T-cell (primary cell): ENCODE results near the gene SLC7A7. TPM values are rescaled to one million over a fixed set of nuclear protein-coding genes. Genes with fewer than 3 reads are reported as not detected.
"Not testable (repeated sequence)": the region's sequence is repeated elsewhere in the genome, so short reads cannot be mapped to it uniquely, and the experiment has no call there.

Experiments used
- ATAC-seq, 4 experiments: fragments of 200-7000 bp in 3 of 4; fragments of 150-1000 bp in 1 of 4; cut with Tn5 transposase; replicated peaks in 1 of 4; 1 replicate in 3 of 4; 2 replicates in 1 of 4; pipeline ENCODE4 v1.10.0; 2021; ENCODE audit warnings: moderate library complexity in 3 of 4, mild to moderate bottlenecking in 2 of 4, moderate number of reproducible peaks in 1 of 4
- CTCF ChIA-PET, 2 donors: fragments of 300-600 bp; sonication (Branson Sonifier 250); formaldehyde crosslinking; loops; one replicate each; lab custom pipeline; 2022; ENCODE audit warnings: antibody characterized with exemption in 2 of 2; lab: Charles Lee
- POLR2A ChIA-PET, 2 donors: fragments of 300-600 bp; sonication (Branson Sonifier 250); formaldehyde crosslinking; loops; one replicate each; lab custom pipeline; 2022; ENCODE audit warnings: antibody characterized with exemption in 2 of 2; lab: Charles Lee
- DNase-seq, 35 experiments: peaks; one replicate each; pipeline versions ENCODE4 v3.0.0 to v3.0.0-alpha.2; 2013 to 2023
- H3K27ac ChIP-seq: one replicate; pipeline ENCODE4 v1.5.1; 2013; ENCODE audit warnings: low read length
- H3K27me3 ChIP-seq, 2 experiments: replicated peaks in 1 of 2; 1 replicate in 1 of 2; 2 replicates in 1 of 2; pipeline versions ENCODE4 v1.6.1 to v1.7.0; 2013; ENCODE audit warnings: low read length in 1 of 2, mixed read lengths in 1 of 2; ENCODE audit not compliant: control insufficient read depth in 2 of 2, insufficient read depth in 2 of 2; ENCODE audit errors: extremely low read depth in 1 of 2
- H3K36me3 ChIP-seq, 2 donors: 1 replicate in 1 of 2; 2 replicates in 1 of 2; pipeline versions ENCODE4 v1.6.1 to v1.7.0; 2013; ENCODE audit warnings: low read length in 1 of 2; ENCODE audit not compliant: control insufficient read depth in 2 of 2, insufficient read depth in 1 of 2; ENCODE audit errors: extremely low read depth in 1 of 2
- H3K4me1 ChIP-seq, 2 experiments: 1 replicate in 1 of 2; 2 replicates in 1 of 2; pipeline versions ENCODE4 v1.6.1 to v1.7.0; 2013; ENCODE audit warnings: low read length in 2 of 2, mixed read lengths in 1 of 2; ENCODE audit not compliant: insufficient read depth in 2 of 2, control insufficient read depth in 1 of 2; ENCODE audit errors: extremely low read depth in 1 of 2
- H3K4me3 ChIP-seq, 2 donors: 1 replicate in 1 of 2; 2 replicates in 1 of 2; pipeline versions ENCODE4 v1.5.1 to v1.7.0; 2013; ENCODE audit warnings: mild to moderate bottlenecking in 2 of 2, low read length in 1 of 2, moderate library complexity in 1 of 2; ENCODE audit not compliant: control insufficient read depth in 1 of 2; ENCODE audit errors: extremely low read depth in 1 of 2
- H3K9me3 ChIP-seq: 2 replicates; pipeline ENCODE4 v1.7.0; 2013
- H3K27ac Mint-ChIP-seq, 2 donors: one replicate each; pipeline ENCODE4 v1.8.0; 2020 to 2021; ENCODE audit warnings: mild to moderate bottlenecking in 2 of 2, mixed read lengths in 2 of 2
- H3K27me3 Mint-ChIP-seq, 2 donors: one replicate each; pipeline ENCODE4 v1.8.0; 2021 to 2022; ENCODE audit warnings: mixed read lengths in 2 of 2
- H3K36me3 Mint-ChIP-seq: one replicate; pipeline ENCODE4 v1.8.0; 2021; ENCODE audit warnings: mixed read lengths
- H3K4me1 Mint-ChIP-seq, 3 donors: one replicate each; pipeline ENCODE4 v1.8.0; 2020 to 2022; ENCODE audit warnings: mixed read lengths in 3 of 3, mild to moderate bottlenecking in 1 of 3
- H3K4me3 Mint-ChIP-seq, 3 donors: one replicate each; pipeline ENCODE4 v1.8.0; 2020 to 2022; ENCODE audit warnings: mild to moderate bottlenecking in 3 of 3, mixed read lengths in 3 of 3, moderate library complexity in 3 of 3
- H3K9me3 Mint-ChIP-seq, 3 donors: one replicate each; pipeline ENCODE4 v1.8.0; 2020 to 2022; ENCODE audit warnings: mixed read lengths in 3 of 3
- WGBS: methylation state at CpG from one replicate; pipeline ENCODE4 v1.1.5; 2013; ENCODE audit warnings: missing lambda C conversion rate; ENCODE audit not compliant: insufficient coverage; 5-methylcytosine and 5-hydroxymethylcytosine counted together
- total RNA-seq, 35 experiments: library from RNA in 6 of 35; stranded (reverse) in 6 of 35; fragments of 120-200 nt in 1 of 35; gene quantifications; one replicate each; pipeline versions ENCODE4 v1.2.1 to v1.2.4 and lab custom pipeline; 2013 to 2026

The SLC7A7 gene
- total RNA-seq, 5 donors from 2014 or later (not counting 1 experiment from before 2014, with no cell fraction given) = 0.75 to 1.8 (median 0.98) TPM; not detected in 1

- ChIA-PET CTCF (interaction anchor here in 1 of 2 donors (0.6 kb wide), 1 partner anchor 112 kb away, joined by 3 read pairs; no protein-coding TSS in a partner anchor), POLR2A (no interaction called here)
- Mint-ChIP-seq H3K27ac (no peak overlapping the region), H3K4me3 (no peak overlapping the region), H3K27me3 (peaks cover 15 to 22% of the 10 kb centered on the region in 2 donors), H3K4me1 (peaks cover 1 to 10% (median 8%) of the 10 kb centered on the region in 3 donors), H3K9me3 (no peaks in the 10 kb centered on the region), H3K36me3 (no peaks in the 10 kb centered on the region)
- Histone ChIP-seq H3K36me3 (no peaks in the 10 kb centered on the region), H3K27me3 (peaks cover 0 to 14% of the 10 kb centered on the region in 2 experiments), H3K4me1 (no peaks in the 10 kb centered on the region), H3K4me3 (no peak overlapping the region), H3K9me3 (no peaks in the 10 kb centered on the region), H3K27ac (no peak overlapping the region)
- DNase-seq (no peak), ATAC-seq (no peak)
- WGBS = 50% methylated on average over 1 of the region's 4 CpGs
Measured at GRCh38 chr14:22748206-22748605, 67.0 kb downstream of the SLC7A7 start.

GRCh38 chr14:22747769-22748168 lies 67.5 kb downstream of the SLC7A7 start:
- CTCF ChIA-PET = interaction anchor here in 1 of 2 donors (0.6 kb wide), 1 partner anchor 112 kb away, joined by 3 read pairs; no protein-coding TSS in a partner anchor
- no peaks in the 10 kb centered on the region for H3K9me3 Mint-ChIP-seq
- H3K27ac Mint-ChIP-seq = no peak overlapping the region
- Histone ChIP-seq H3K9me3 (no peaks in the 10 kb centered on the region), H3K4me1 (no peaks in the 10 kb centered on the region), H3K36me3 (no peaks in the 10 kb centered on the region), H3K4me3 (no peak overlapping the region), H3K27ac (no peak overlapping the region), H3K27me3 (peaks cover 0 to 12% of the 10 kb centered on the region in 2 experiments)
- ATAC-seq (no peak), DNase-seq (no peak)
- H3K36me3 Mint-ChIP-seq = no peaks in the 10 kb centered on the region
- H3K4me3 Mint-ChIP-seq = no peak overlapping the region
- no CpG with 5 or more reads among the region's 4 CpGs for WGBS
- peaks cover 12 to 19% of the 10 kb centered on the region in 2 donors for H3K27me3 Mint-ChIP-seq
- POLR2A ChIA-PET = no interaction called here
- peaks cover 1 to 10% (median 8%) of the 10 kb centered on the region in 3 donors for H3K4me1 Mint-ChIP-seq

GRCh38 chr14:22740020-22740419 lies 75.2 kb downstream of the SLC7A7 start:
- Histone ChIP-seq H3K9me3 (no peaks in the 10 kb centered on the region), H3K27ac (no peak overlapping the region), H3K27me3 (peaks cover 0 to 9% of the 10 kb centered on the region in 2 experiments), H3K4me1 (no peaks in the 10 kb centered on the region), H3K36me3 (no peaks in the 10 kb centered on the region), H3K4me3 (no peak overlapping the region)
- DNase-seq = no peak
- peaks cover 0 to 2% (median 0%) of the 10 kb centered on the region in 3 donors for H3K4me1 Mint-ChIP-seq
- no peak overlapping the region for H3K4me3 Mint-ChIP-seq
- peaks cover 2 to 7% of the 10 kb centered on the region in 2 donors for H3K27me3 Mint-ChIP-seq
- H3K9me3 Mint-ChIP-seq = no peaks in the 10 kb centered on the region
- WGBS = no CpG with 5 or more reads among the region's 3 CpGs
- no peak for ATAC-seq
- H3K27ac Mint-ChIP-seq = no peak overlapping the region
- ChIA-PET CTCF (no interaction called here), POLR2A (no interaction called here)
- peaks cover 6% of the 10 kb centered on the region for H3K36me3 Mint-ChIP-seq

- CTCF ChIA-PET = no interaction called here
- H3K27ac Mint-ChIP-seq = no peak overlapping the region
- POLR2A ChIA-PET = no interaction called here
Measured at GRCh38 chr14:22739423-22739822, 75.8 kb downstream of the SLC7A7 start.

GRCh38 chr14:22737052-22737451 lies 78.2 kb downstream of the SLC7A7 start:
- H3K27ac ChIP-seq = no peak overlapping the region
- Mint-ChIP-seq H3K27ac (no peak overlapping the region), H3K4me1 (peaks cover 0 to 2% (median 0%) of the 10 kb centered on the region in 3 donors), H3K27me3 (peaks cover 0 to 6% of the 10 kb centered on the region in 2 donors), H3K36me3 (peaks cover 6% of the 10 kb centered on the region), H3K4me3 (no peak overlapping the region), H3K9me3 (no peaks in the 10 kb centered on the region)
- WGBS = no CpG with 5 or more reads among the region's 1 CpG
- no peaks in the 10 kb centered on the region for H3K36me3 ChIP-seq
- ChIA-PET CTCF (interaction anchor here in 1 of 2 donors (0.7 kb wide), 1 partner anchor 11 kb away, joined by 4 read pairs; no protein-coding TSS in a partner anchor), POLR2A (no interaction called here)
- no peak for ATAC-seq
- H3K4me3 ChIP-seq = no peak overlapping the region
- no peaks in the 10 kb centered on the region for H3K9me3 ChIP-seq
- H3K4me1 ChIP-seq = no peaks in the 10 kb centered on the region
- H3K27me3 ChIP-seq = peaks cover 0 to 5% of the 10 kb centered on the region in 2 experiments
- DNase-seq = no peak

More at GRCh38 chr14:22739423-22739822, 75.8 kb downstream of the SLC7A7 start:
- H3K27me3 Mint-ChIP-seq = peaks cover 2 to 7% of the 10 kb centered on the region in 2 donors
- ATAC-seq (no peak), DNase-seq (no peak)
- Histone ChIP-seq H3K27me3 (peaks cover 0 to 9% of the 10 kb centered on the region in 2 experiments), H3K9me3 (no peaks in the 10 kb centered on the region), H3K4me1 (no peaks in the 10 kb centered on the region), H3K36me3 (no peaks in the 10 kb centered on the region), H3K27ac (no peak overlapping the region), H3K4me3 (no peak overlapping the region)
- peaks cover 6% of the 10 kb centered on the region for H3K36me3 Mint-ChIP-seq
- no peaks in the 10 kb centered on the region for H3K9me3 Mint-ChIP-seq
- WGBS = no CpG with 5 or more reads among the region's 1 CpG
- peaks cover 0 to 2% (median 0%) of the 10 kb centered on the region in 3 donors for H3K4me1 Mint-ChIP-seq
- no peak overlapping the region for H3K4me3 Mint-ChIP-seq

GRCh38 chr14:22736384-22736783 lies 78.9 kb downstream of the SLC7A7 start:
- H3K27ac Mint-ChIP-seq, H3K4me3 ChIP-seq, DNase-seq, H3K9me3 ChIP-seq, H3K36me3 ChIP-seq, H3K27me3 ChIP-seq, H3K4me1 ChIP-seq, H3K4me1 Mint-ChIP-seq, H3K36me3 Mint-ChIP-seq, H3K4me3 Mint-ChIP-seq, POLR2A ChIA-PET, ATAC-seq, H3K27me3 Mint-ChIP-seq, H3K9me3 Mint-ChIP-seq, H3K27ac ChIP-seq: not testable (repeated sequence)
- 75% methylated on average over 2 of the region's 14 CpGs for WGBS
- CTCF ChIA-PET = interaction anchor here in 1 of 2 donors (0.7 kb wide), 1 partner anchor 10 kb away, joined by 4 read pairs; no protein-coding TSS in a partner anchor
